Osteocyte (in vitro differentiated cells): ENCODE data around the gene GPR55. TPM values are rescaled to one million over a fixed set of nuclear protein-coding genes. Genes with fewer than 3 reads are reported as not detected.
A peak's percentile ranks its signal among the peaks of the same experiment; 100 is the strongest.

ENCODE experiments used
- DNase-seq: peaks from one replicate; pipeline ENCODE4 v3.0.0; 2021; ENCODE audit warnings: mixed read lengths; ENCODE audit not compliant: unreplicated experiment; ENCODE audit errors: extremely low spot score
- H3K27ac Mint-ChIP-seq: one replicate; pipeline ENCODE4 v1.8.0; 2021; ENCODE audit warnings: mild to moderate bottlenecking, mixed read lengths; ENCODE audit not compliant: unreplicated experiment
- H3K27me3 Mint-ChIP-seq: one replicate; pipeline ENCODE4 v1.8.0; 2021; ENCODE audit warnings: mixed read lengths; ENCODE audit not compliant: unreplicated experiment
- H3K36me3 Mint-ChIP-seq: one replicate; pipeline ENCODE4 v1.8.0; 2021; ENCODE audit warnings: mixed read lengths; ENCODE audit not compliant: unreplicated experiment
- H3K4me1 Mint-ChIP-seq: one replicate; pipeline ENCODE4 v1.8.0; 2021; ENCODE audit warnings: mixed read lengths; ENCODE audit not compliant: unreplicated experiment
- H3K4me3 Mint-ChIP-seq: one replicate; pipeline ENCODE4 v1.8.0; 2021; ENCODE audit warnings: mild to moderate bottlenecking, moderate library complexity, mixed read lengths; ENCODE audit not compliant: unreplicated experiment
- H3K9me3 Mint-ChIP-seq: one replicate; pipeline ENCODE4 v1.8.0; 2021; ENCODE audit warnings: mixed read lengths; ENCODE audit not compliant: unreplicated experiment
- long read RNA-seq: library from polyadenylated mRNA; unstranded; transcript quantifications from one replicate; pipeline ENCODE4 v2.0.0, GENCODE V29; 2021
- total RNA-seq: library from RNA; stranded (reverse); gene quantifications from 2 replicates; pipeline ENCODE4 v1.2.1, GENCODE V29; 2021
- TF ChIP-seq, protein P1 (sequence below): fragments of 200-600 bp; sonication (generic); IDR thresholded peaks from 2 replicates; pipeline ENCODE4 v1.5.0; 2021; ENCODE audit warnings: antibody characterized with exemption, mild to moderate bottlenecking, moderate library complexity

The GPR55 gene, protein sequence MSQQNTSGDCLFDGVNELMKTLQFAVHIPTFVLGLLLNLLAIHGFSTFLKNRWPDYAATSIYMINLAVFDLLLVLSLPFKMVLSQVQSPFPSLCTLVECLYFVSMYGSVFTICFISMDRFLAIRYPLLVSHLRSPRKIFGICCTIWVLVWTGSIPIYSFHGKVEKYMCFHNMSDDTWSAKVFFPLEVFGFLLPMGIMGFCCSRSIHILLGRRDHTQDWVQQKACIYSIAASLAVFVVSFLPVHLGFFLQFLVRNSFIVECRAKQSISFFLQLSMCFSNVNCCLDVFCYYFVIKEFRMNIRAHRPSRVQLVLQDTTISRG
- not detected in 2 replicates for total RNA-seq
- long read RNA-seq = 0 reads

DNA sequence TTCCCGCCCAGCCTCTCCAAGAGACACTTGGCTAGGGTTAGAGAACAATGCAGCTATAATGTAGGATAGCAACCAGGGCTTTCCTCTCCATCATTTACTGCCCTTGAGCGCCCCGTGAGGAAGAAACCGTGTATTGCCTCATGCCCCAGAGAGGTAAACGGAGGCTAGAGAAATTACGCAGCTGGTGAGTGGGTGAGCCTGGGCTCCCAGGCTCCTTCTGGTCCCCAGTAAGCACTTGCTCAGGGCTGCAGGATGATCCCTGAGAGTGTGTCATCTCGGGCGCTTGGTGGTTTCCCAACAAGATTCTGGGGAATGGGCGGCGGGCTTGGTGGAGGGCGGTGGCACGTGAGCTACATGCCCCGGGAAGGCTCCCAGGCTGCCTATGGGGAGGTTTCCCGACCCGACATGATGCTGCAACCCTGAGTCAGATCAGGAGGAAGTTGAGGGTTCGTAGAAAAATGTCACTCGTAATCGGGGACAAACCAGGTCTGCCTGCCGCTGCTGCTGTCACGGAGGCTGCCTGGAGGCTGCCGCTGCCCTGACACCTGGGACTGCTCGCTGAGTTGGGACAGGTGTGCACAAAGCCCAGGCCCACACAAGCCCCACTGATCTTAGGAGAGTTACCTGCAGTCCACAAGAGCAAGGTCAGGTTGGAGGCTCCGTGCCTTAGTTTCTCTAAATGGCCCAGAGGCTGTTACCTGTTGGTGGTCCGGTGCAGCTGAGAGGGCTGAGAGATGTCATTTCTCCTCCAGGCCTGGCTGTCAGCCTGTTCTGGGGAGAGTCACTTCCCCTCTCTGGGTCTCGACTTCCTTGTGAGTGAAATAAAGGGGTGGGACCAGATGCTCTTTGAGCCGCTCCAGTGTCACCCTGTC is at the start of gene GPR55:
TSS of gene GPR55 (minus strand) at position 773 of the 872 bp plus-strand sequence. CDS start 14,280 bp downstream, outside the sequence.
- Mint-ChIP-seq H3K27me3 (peaks cover 25% of the 10 kb centered on the region), H3K9me3 (no peaks in the 10 kb centered on the region), H3K4me3 (no peak within 1 kb of the TSS), H3K4me1 (no peaks in the 10 kb centered on the region), H3K27ac (no peak within 1 kb of the TSS), H3K36me3 (no peaks in the 10 kb centered on the region)
- DNase-seq = no peak
- TF ChIP-seq, protein P1, sequence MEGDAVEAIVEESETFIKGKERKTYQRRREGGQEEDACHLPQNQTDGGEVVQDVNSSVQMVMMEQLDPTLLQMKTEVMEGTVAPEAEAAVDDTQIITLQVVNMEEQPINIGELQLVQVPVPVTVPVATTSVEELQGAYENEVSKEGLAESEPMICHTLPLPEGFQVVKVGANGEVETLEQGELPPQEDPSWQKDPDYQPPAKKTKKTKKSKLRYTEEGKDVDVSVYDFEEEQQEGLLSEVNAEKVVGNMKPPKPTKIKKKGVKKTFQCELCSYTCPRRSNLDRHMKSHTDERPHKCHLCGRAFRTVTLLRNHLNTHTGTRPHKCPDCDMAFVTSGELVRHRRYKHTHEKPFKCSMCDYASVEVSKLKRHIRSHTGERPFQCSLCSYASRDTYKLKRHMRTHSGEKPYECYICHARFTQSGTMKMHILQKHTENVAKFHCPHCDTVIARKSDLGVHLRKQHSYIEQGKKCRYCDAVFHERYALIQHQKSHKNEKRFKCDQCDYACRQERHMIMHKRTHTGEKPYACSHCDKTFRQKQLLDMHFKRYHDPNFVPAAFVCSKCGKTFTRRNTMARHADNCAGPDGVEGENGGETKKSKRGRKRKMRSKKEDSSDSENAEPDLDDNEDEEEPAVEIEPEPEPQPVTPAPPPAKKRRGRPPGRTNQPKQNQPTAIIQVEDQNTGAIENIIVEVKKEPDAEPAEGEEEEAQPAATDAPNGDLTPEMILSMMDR = no peak

DNA sequence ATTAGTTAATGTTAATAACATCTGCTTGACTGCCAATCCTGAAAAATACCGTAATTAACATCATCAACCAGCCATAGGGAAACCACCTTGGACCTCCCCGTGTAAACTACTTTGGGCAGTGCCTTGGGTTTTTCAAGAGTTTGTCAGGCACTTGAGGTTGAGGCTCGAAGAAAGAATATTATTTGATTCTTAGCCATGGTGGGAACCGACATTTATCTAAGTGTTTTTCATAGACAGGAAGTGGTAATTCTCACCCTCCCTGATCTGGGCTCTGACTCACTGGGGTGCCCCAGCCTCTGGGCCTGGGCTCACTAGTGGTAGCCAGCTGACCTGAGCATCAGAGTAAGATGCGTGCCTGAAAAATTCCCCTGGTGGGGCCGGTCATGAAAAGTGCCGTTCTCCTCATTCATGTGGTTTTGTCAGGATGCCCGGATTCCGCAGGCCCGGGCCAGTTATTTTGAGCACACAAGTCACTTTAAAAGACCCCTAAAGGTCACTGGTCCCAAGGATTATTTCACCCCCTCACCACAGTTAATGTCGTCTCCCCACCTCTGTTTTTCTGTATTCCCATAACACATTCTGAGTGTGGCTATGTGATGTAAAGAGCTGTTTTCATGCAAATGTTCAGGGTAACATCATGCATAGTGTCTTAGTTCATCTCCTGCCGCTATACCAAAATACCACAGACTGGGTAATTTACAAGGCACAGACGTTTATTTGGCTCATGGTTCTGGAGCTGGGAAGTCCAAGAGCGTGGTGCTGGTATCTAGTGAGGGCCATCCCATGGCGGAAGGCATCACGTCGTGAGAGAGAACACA is 49.3 kb upstream of the GPR55 start:
- H3K9me3 Mint-ChIP-seq = no peaks in the 10 kb centered on the region
- TF ChIP-seq, protein P1 = no peak
- no peak for DNase-seq
- H3K27ac Mint-ChIP-seq = peak overlapping the region; percentile 60
- no peaks in the 10 kb centered on the region for H3K36me3 Mint-ChIP-seq
- no peak overlapping the region for H3K4me3 Mint-ChIP-seq
- H3K4me1 Mint-ChIP-seq = peaks cover 11% of the 10 kb centered on the region
- H3K27me3 Mint-ChIP-seq = peaks cover 10% of the 10 kb centered on the region

DNA sequence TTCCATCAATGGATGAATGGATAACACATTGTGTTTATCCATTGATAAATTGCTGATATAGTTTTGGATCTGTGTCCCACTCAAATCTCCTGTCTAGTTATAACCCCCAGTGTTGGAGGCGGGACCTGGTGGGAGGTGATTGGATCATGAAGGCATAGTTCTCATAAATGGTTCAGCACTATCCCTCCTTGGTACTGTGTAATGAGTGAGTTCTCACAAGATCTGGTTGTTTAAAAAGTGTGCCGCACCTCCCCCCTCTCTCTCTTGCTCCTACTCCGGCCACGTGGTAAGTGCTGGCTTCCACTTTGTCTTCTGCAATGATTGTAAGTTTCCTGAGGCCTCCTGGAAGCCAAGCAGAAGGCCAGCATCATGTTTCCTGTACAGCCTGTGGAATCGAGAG is 47.0 kb upstream of the GPR55 start:
- Mint-ChIP-seq H3K9me3 (no peaks in the 10 kb centered on the region), H3K27me3 (peaks cover 8% of the 10 kb centered on the region), H3K4me1 (peaks cover 11% of the 10 kb centered on the region), H3K4me3 (no peak overlapping the region), H3K27ac (no peak overlapping the region), H3K36me3 (no peaks in the 10 kb centered on the region)
- TF ChIP-seq, protein P1 = no peak
- DNase-seq = no peak

DNA sequence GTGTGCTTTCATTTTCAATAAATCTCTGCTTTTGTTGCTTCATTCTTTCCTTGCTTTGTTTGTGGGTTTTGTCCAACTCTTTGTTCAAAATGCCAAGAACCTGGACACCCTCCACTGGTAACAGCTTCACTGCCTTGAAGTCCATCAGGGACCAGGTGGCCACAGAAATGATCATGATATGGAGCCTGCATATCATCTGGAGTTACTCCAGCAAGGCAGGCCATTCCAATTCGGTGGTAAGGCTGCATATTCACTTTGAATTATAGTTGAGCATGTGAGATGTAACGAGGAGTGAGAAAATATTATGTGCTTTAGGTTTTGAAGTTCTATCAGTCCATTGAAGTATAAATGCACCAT is 44.6 kb upstream of the GPR55 start:
- DNase-seq = no peak
- Mint-ChIP-seq H3K9me3 (no peaks in the 10 kb centered on the region), H3K27me3 (peaks cover 9% of the 10 kb centered on the region), H3K36me3 (no peaks in the 10 kb centered on the region), H3K27ac (no peak overlapping the region), H3K4me1 (peaks cover 10% of the 10 kb centered on the region), H3K4me3 (no peak overlapping the region)
- TF ChIP-seq, protein P1 = no peak
